Parathyroid adenoma (tissue), 2 donors: Measurements from ENCODE around the gene SPOCK2.

Source experiments
- H2AFZ ChIP-seq: fragments of 300-600 bp; sonication (generic); one replicate; pipeline ENCODE4 v1.7.0; 2017; ENCODE audit warnings: antibody characterized with exemption, mild to moderate bottlenecking
- H3K27ac ChIP-seq: fragments of 300-600 bp; sonication (generic); one replicate; pipeline ENCODE4 v1.7.0; 2017
- H3K27me3 ChIP-seq: fragments of 300-600 bp; sonication (generic); one replicate; pipeline ENCODE4 v1.7.0; 2017; ENCODE audit warnings: low read length; ENCODE audit not compliant: control insufficient read depth, insufficient read depth
- H3K36me3 ChIP-seq: fragments of 300-600 bp; sonication (generic); one replicate; pipeline ENCODE4 v1.7.0; 2017; ENCODE audit warnings: low read length; ENCODE audit not compliant: control insufficient read depth, insufficient read depth
- H3K4me1 ChIP-seq: fragments of 300-600 bp; sonication (generic); one replicate; pipeline ENCODE4 v1.7.0; 2017; ENCODE audit warnings: control low read depth
- H3K4me2 ChIP-seq: fragments of 300-600 bp; sonication (generic); one replicate; pipeline ENCODE4 v1.7.0; 2017; ENCODE audit warnings: low read length
- H3K4me3 ChIP-seq: fragments of 300-600 bp; sonication (generic); one replicate; pipeline ENCODE4 v1.7.0; 2017; ENCODE audit warnings: low read depth, low read length
- H3K79me2 ChIP-seq: fragments of 300-600 bp; sonication (generic); one replicate; pipeline ENCODE4 v1.7.0; 2017; ENCODE audit warnings: control low read depth
- H3K9ac ChIP-seq: fragments of 300-600 bp; sonication (generic); one replicate; pipeline ENCODE4 v1.7.0; 2017; ENCODE audit warnings: mild to moderate bottlenecking
- H3K9me3 ChIP-seq: fragments of 300-600 bp; sonication (generic); one replicate; pipeline ENCODE4 v1.7.0; 2017; ENCODE audit warnings: low read length; ENCODE audit not compliant: control insufficient read depth
- CTCF ChIP-seq: fragments of 300-600 bp; sonication (generic); IDR thresholded peaks from one replicate; pipeline ENCODE4 v1.7.0; 2017; ENCODE audit warnings: antibody characterized with exemption, mild to moderate bottlenecking
- donor health status: primary hyperparathyroidism.

The SPOCK2 gene

GRCh38 chr10:72076756-72077155 is 11.6 kb downstream of the SPOCK2 start:
- no peak for TF ChIP-seq CTCF
- Histone ChIP-seq H3K9me3 (no peaks in the 10 kb centered on the region), H3K79me2 (no peaks in the 10 kb centered on the region), H3K36me3 (no peaks in the 10 kb centered on the region), H2AFZ (no peak overlapping the region), H3K9ac (no peak overlapping the region), H3K27ac (no peak overlapping the region), H3K27me3 (no peaks in the 10 kb centered on the region), H3K4me1 (no peaks in the 10 kb centered on the region), H3K4me2 (no peak overlapping the region), H3K4me3 (no peak overlapping the region)

- Histone ChIP-seq H3K27ac (no peak overlapping the region), H3K27me3 (no peaks in the 10 kb centered on the region), H3K9ac (no peak overlapping the region), H3K4me1 (no peaks in the 10 kb centered on the region), H3K9me3 (no peaks in the 10 kb centered on the region), H3K4me2 (no peak overlapping the region), H2AFZ (no peak overlapping the region), H3K36me3 (no peaks in the 10 kb centered on the region), H3K79me2 (no peaks in the 10 kb centered on the region), H3K4me3 (no peak overlapping the region)
- no peak for TF ChIP-seq CTCF
Measured at GRCh38 chr10:72075376-72076115, 12.8 kb downstream of the SPOCK2 start.

- Histone ChIP-seq H3K79me2 (no peaks in the 10 kb centered on the region), H3K4me2 (no peak overlapping the region), H3K9ac (no peak overlapping the region), H3K4me1 (no peaks in the 10 kb centered on the region), H3K27ac (no peak overlapping the region), H3K4me3 (no peak overlapping the region), H3K9me3 (no peaks in the 10 kb centered on the region), H3K27me3 (no peaks in the 10 kb centered on the region), H3K36me3 (no peaks in the 10 kb centered on the region), H2AFZ (no peak overlapping the region)
- TF ChIP-seq CTCF, result no peak
Measured at GRCh38 chr10:72074574-72075375, 13.6 kb downstream of the SPOCK2 start.

GRCh38 chr10:72073708-72074573 is 14.4 kb downstream of the SPOCK2 start:
- H3K27me3 ChIP-seq, result no peaks in the 10 kb centered on the region
- H3K9ac ChIP-seq, result no peak overlapping the region
- H3K4me3 ChIP-seq, result no peak overlapping the region
- no peak overlapping the region for H3K4me2 ChIP-seq
- H3K27ac ChIP-seq, result no peak overlapping the region
- TF ChIP-seq CTCF, result no peak
- no peaks in the 10 kb centered on the region for H3K36me3 ChIP-seq
- H3K4me1 ChIP-seq, result no peaks in the 10 kb centered on the region
- no peak overlapping the region for H2AFZ ChIP-seq
- H3K9me3 ChIP-seq, result no peaks in the 10 kb centered on the region
- H3K79me2 ChIP-seq, result no peaks in the 10 kb centered on the region
